Central memory CD4-positive, alpha-beta T cell (primary cell): ENCODE data around the gene ARFRP1.
"Not testable (repeated sequence)": the region's sequence is repeated elsewhere in the genome, so short reads cannot be mapped to it uniquely, and the experiment has no call there.

ENCODE experiments used
- DNase-seq: peaks from one replicate; pipeline ENCODE4 v3.0.0; 2022

ARFRP1 gene

GRCh38 chr20:63732118-63733095 lies 24.6 kb upstream of the ARFRP1 start:
- DNase-seq: no peak

GRCh38 chr20:63731410-63731809 lies 23.6 kb upstream of the ARFRP1 start:
- DNase-seq: no peak

- DNase-seq: not testable (repeated sequence)
Observed at GRCh38 chr20:63730189-63730733, 22.5 kb upstream of the ARFRP1 start.

- not testable (repeated sequence) for DNase-seq
Observed at GRCh38 chr20:63722967-63723622, 15.3 kb upstream of the ARFRP1 start.

GRCh38 chr20:63718996-63719395 lies 11.2 kb upstream of the ARFRP1 start:
- DNase-seq: no peak

- no peak for DNase-seq
Observed at GRCh38 chr20:63714858-63715257, 7.1 kb upstream of the ARFRP1 start.

GRCh38 chr20:63712191-63712590 lies 4.4 kb upstream of the ARFRP1 start:
- no peak for DNase-seq

GRCh38 chr20:63711085-63711645 lies 3.4 kb upstream of the ARFRP1 start:
- DNase-seq: no peak

GRCh38 chr20:63709149-63709527 lies 1.4 kb upstream of the ARFRP1 start:
- no peak for DNase-seq

- no peak for DNase-seq
Observed at GRCh38 chr20:63708301-63709148, 749 bp upstream of the ARFRP1 start.

- DNase-seq: peak; percentile 53
Observed at GRCh38 chr20:63706852-63707557, 771 bp downstream of the ARFRP1 start.

- DNase-seq: no peak
Observed at GRCh38 chr20:63706027-63706695, 1.6 kb downstream of the ARFRP1 start.

GRCh38 chr20:63705232-63706026 lies 2.3 kb downstream of the ARFRP1 start:
- no peak for DNase-seq

GRCh38 chr20:63704749-63705117 lies 3.0 kb downstream of the ARFRP1 start:
- DNase-seq: no peak

- DNase-seq: no peak
Observed at GRCh38 chr20:63703976-63704748, 3.6 kb downstream of the ARFRP1 start.

GRCh38 chr20:63703471-63703975 lies 4.3 kb downstream of the ARFRP1 start:
- DNase-seq: no peak

- DNase-seq: no peak
Observed at GRCh38 chr20:63702751-63703470, 4.9 kb downstream of the ARFRP1 start.

- no peak for DNase-seq
Observed at GRCh38 chr20:63702036-63702665, 5.6 kb downstream of the ARFRP1 start.
